HG02981 (cell line): ENCODE results near the gene PPP1R15A.
A peak's percentile ranks its signal among the peaks of the same experiment; 100 is the strongest.
"Not testable (repeated sequence)": the region's sequence is repeated elsewhere in the genome, so short reads cannot be mapped to it uniquely, and the experiment has no call there.

Source experiments
- ATAC-seq: cut with Tn5 transposase; IDR thresholded peaks from one replicate; pipeline ENCODE4 v1.9.1; 2021; ENCODE audit warnings: mild to moderate bottlenecking, moderate library complexity; ENCODE audit not compliant: unreplicated experiment

Gene PPP1R15A

GRCh38 chr19:48858984-48859710 is 13.1 kb upstream of the PPP1R15A start:
- ATAC-seq, result no peak

- ATAC-seq, result no peak
Measured at GRCh38 chr19:48859711-48860572, 12.3 kb upstream of the PPP1R15A start.

GRCh38 chr19:48861313-48861712 is 10.9 kb upstream of the PPP1R15A start:
- no peak for ATAC-seq

- no peak for ATAC-seq
Measured at GRCh38 chr19:48862827-48863226, 9.4 kb upstream of the PPP1R15A start.

- no peak for ATAC-seq
Measured at GRCh38 chr19:48866692-48867091, 5.5 kb upstream of the PPP1R15A start.

- ATAC-seq, result no peak
Measured at GRCh38 chr19:48867123-48867745, 5.0 kb upstream of the PPP1R15A start.

GRCh38 chr19:48867746-48868113 is 4.5 kb upstream of the PPP1R15A start:
- no peak for ATAC-seq

GRCh38 chr19:48868114-48868886 is 3.9 kb upstream of the PPP1R15A start, which contains the start of gene PLEKHA4:
Gene PLEKHA4, minus strand, starts transcription at chr19:48868617. Its CDS starts 997 bp downstream, at chr19:48867620.
- no peak for ATAC-seq

- no peak for ATAC-seq
Measured at GRCh38 chr19:48870048-48870447, 2.2 kb upstream of the PPP1R15A start.

GRCh38 chr19:48871471-48872181 is 595 bp upstream of the PPP1R15A start:
- not testable (repeated sequence) for ATAC-seq

- ATAC-seq, result peak; percentile 25
Measured at GRCh38 chr19:48872884-48873475, 759 bp downstream of the PPP1R15A start.

GRCh38 chr19:48873476-48874302 is 1.5 kb downstream of the PPP1R15A start:
- ATAC-seq, result no peak

- ATAC-seq, result no peak
Measured at GRCh38 chr19:48874303-48875135, 2.3 kb downstream of the PPP1R15A start.

GRCh38 chr19:48876043-48876981 is 4.1 kb downstream of the PPP1R15A start:
- ATAC-seq, result not testable (repeated sequence)

GRCh38 chr19:48877855-48878195 is 5.6 kb downstream of the PPP1R15A start:
- no peak for ATAC-seq

- no peak for ATAC-seq
Measured at GRCh38 chr19:48878196-48879024, 6.2 kb downstream of the PPP1R15A start.
